HepG2 (cell line): ENCODE data around the gene CABP2. TPM values are rescaled to one million over a fixed set of nuclear protein-coding genes. Genes with fewer than 3 reads are reported as not detected.

Experiments used
- KDM3A ChIP-seq: IDR thresholded peaks from 2 replicates; pipeline ENCODE4 v1.6.1; 2018; ENCODE audit warnings: low read depth, missing compliant biosample characterization
- KLF12 ChIP-seq: sonication (generic); formaldehyde crosslinking; IDR thresholded peaks from 2 replicates; pipeline ENCODE4 v1.4.0; 2020; ENCODE audit warnings: missing genetic modification reagents, borderline replicate concordance
- MAZ ChIP-seq, 2 experiments: sonication (generic) in 1 of 2; formaldehyde crosslinking in 1 of 2; IDR thresholded peaks; 2 replicates each; pipeline versions ENCODE4 v1.5.0 to v1.6.1; 2012 to 2020; ENCODE audit warnings: low read depth in 2 of 2, mild to moderate bottlenecking in 2 of 2, borderline replicate concordance in 1 of 2, improper control_type of control experiment in 1 of 2, low read length in 1 of 2, missing genetic modification reagents in 1 of 2, moderate library complexity in 1 of 2
- NCOR1 ChIP-seq: fragments of 200-600 bp; sonication (generic); IDR thresholded peaks from 2 replicates; pipeline ENCODE4 v1.7.0; 2017; ENCODE audit warnings: antibody characterized with exemption, low read length, borderline replicate concordance
- NPAS2 ChIP-seq: sonication (generic); formaldehyde crosslinking; IDR thresholded peaks from 2 replicates; pipeline ENCODE4 v1.8.0; 2022; ENCODE audit warnings: mild to moderate bottlenecking, missing genetic modification reagents, borderline replicate concordance
- PCBP2 ChIP-seq: fragments of 200-400 bp; formaldehyde crosslinking; optimal IDR thresholded peaks from 2 replicates; pipeline ENCODE3; 2018; ENCODE audit warnings: low read length, low read depth; ENCODE audit not compliant: poor library complexity, severe bottlenecking
- PHF8 ChIP-seq: sonication (generic); formaldehyde crosslinking; IDR thresholded peaks from 2 replicates; pipeline ENCODE4 v1.5.0; 2020; ENCODE audit warnings: missing genetic modification reagents
- PITX1 ChIP-seq: sonication (generic); formaldehyde crosslinking; IDR thresholded peaks from 2 replicates; pipeline ENCODE4 v1.5.1; 2020; ENCODE audit warnings: mild to moderate bottlenecking, missing genetic modification reagents
- RFX5 ChIP-seq: IDR thresholded peaks from 2 replicates; pipeline ENCODE4 v1.6.1; 2011; ENCODE audit warnings: low read depth, low read length, improper control_type of control experiment
- SMC3 ChIP-seq: IDR thresholded peaks from 2 replicates; pipeline ENCODE4 v1.6.1; 2011; ENCODE audit warnings: low read length, improper control_type of control experiment
- TSC22D2 ChIP-seq: sonication (generic); formaldehyde crosslinking; IDR thresholded peaks from 2 replicates; pipeline ENCODE4 v1.5.1; 2020; ENCODE audit warnings: missing genetic modification reagents, mild to moderate bottlenecking, borderline replicate concordance
- ZNF17 ChIP-seq: sonication (generic); formaldehyde crosslinking; IDR thresholded peaks from 2 replicates; pipeline ENCODE4 v1.5.0; 2020; ENCODE audit warnings: mild to moderate bottlenecking, missing genetic modification reagents
- ZNF773 ChIP-seq: sonication (generic); formaldehyde crosslinking; IDR thresholded peaks from 2 replicates; pipeline ENCODE4 v1.4.0; 2020; ENCODE audit warnings: missing genetic modification reagents, borderline replicate concordance
- ZNF788 ChIP-seq: sonication (generic); formaldehyde crosslinking; IDR thresholded peaks from 2 replicates; pipeline ENCODE4 v1.5.0; 2020; ENCODE audit warnings: mild to moderate bottlenecking, missing genetic modification reagents, borderline replicate concordance
- polyA plus RNA-seq, 8 experiments: library from polyadenylated mRNA; depleted of rRNA in 3 of 8; stranded (reverse) in 7 of 8; unstranded in 1 of 8; fragments of >200 nt; fragmentation: Illumina TruSeq in 4 of 8; extraction: Trizol in 4 of 8; gene quantifications; 2 replicates each; pipeline versions ENCODE4 v1.2.1 to v1.2.3, GENCODE V29; 2011 to 2016; ENCODE audit warnings: low read depth in 4 of 8, missing spikeins in 1 of 8, mixed read lengths in 1 of 8; ENCODE audit not compliant: insufficient read depth in 1 of 8
- total RNA-seq, 5 experiments: library from RNA; depleted of rRNA; stranded (reverse); fragments of >200 nt; fragmentation: Illumina TruSeq; extraction: Trizol; gene quantifications; 2 replicates each; pipeline ENCODE4 v1.2.3, GENCODE V29; 2016; ENCODE audit warnings: low read depth in 1 of 5
- TF ChIP-seq, protein P1 (sequence below): sonication (generic); formaldehyde crosslinking; IDR thresholded peaks from 2 replicates; pipeline ENCODE4 v1.4.0; 2020; ENCODE audit warnings: mild to moderate bottlenecking, missing genetic modification reagents
- TF ChIP-seq, protein P2 (sequence below): sonication (generic); formaldehyde crosslinking; IDR thresholded peaks from 2 replicates; pipeline ENCODE4 v1.5.0; 2020; ENCODE audit warnings: mild to moderate bottlenecking, missing genetic modification reagents, moderate library complexity
- TF ChIP-seq, protein P3 (sequence below): IDR thresholded peaks from 2 replicates; pipeline ENCODE4 v1.6.1; 2012; ENCODE audit warnings: inconsistent platforms
- TF ChIP-seq, protein P4 (sequence below): sonication (generic); formaldehyde crosslinking; IDR thresholded peaks from 2 replicates; pipeline ENCODE4 v1.8.1; 2022; ENCODE audit warnings: low read depth, mild to moderate bottlenecking, missing genetic modification reagents
- TF ChIP-seq, protein P5 (sequence below): sonication (generic); formaldehyde crosslinking; IDR thresholded peaks from 2 replicates; pipeline ENCODE4; 2020; ENCODE audit warnings: missing genetic modification reagents, mild to moderate bottlenecking, borderline replicate concordance

The CABP2 gene
- total and polyA plus RNA-seq, 2 of the 13 experiments (the other 11 are each of a cell fraction or from before 2014, with no cell fraction given): not detected

DNA sequence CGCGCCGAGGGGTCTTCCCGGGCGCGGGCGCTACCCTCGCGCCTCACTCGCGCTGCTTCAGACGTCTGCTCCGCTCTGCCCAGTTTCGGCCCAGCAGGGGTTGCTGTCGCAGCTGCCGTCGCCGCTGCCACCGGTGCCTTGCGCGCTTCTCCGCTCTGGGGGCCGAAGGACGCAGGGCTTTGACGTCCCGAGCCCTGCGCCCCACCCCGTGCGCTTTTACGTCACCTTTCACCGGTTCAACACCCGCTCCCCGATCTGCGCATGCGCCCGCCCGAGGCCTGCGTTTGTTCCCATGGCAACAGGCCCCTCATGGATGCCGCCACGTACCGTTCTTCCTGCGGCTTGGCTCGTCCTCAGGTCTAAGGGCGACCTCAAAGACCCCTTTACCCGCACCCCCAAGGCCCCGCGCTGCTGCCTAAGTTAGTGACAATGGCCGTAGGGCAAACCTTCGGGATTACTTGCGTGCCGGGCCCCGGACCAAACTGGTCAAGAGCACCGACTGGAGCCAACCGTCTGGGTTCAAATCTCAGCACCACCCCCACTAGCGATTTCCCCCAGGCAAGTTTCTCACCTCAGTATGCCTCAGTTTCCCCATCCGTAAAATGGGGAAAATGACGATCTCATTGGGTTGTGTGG lies 14.6 kb downstream of the CABP2 start (continued):
- TF ChIP-seq, protein P1, sequence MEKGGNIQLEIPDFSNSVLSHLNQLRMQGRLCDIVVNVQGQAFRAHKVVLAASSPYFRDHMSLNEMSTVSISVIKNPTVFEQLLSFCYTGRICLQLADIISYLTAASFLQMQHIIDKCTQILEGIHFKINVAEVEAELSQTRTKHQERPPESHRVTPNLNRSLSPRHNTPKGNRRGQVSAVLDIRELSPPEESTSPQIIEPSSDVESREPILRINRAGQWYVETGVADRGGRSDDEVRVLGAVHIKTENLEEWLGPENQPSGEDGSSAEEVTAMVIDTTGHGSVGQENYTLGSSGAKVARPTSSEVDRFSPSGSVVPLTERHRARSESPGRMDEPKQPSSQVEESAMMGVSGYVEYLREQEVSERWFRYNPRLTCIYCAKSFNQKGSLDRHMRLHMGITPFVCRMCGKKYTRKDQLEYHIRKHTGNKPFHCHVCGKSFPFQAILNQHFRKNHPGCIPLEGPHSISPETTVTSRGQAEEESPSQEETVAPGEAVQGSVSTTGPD (CRISPR knock-in tag): no peak
- TF ChIP-seq PCBP2: no peak
- TF ChIP-seq, protein P2, sequence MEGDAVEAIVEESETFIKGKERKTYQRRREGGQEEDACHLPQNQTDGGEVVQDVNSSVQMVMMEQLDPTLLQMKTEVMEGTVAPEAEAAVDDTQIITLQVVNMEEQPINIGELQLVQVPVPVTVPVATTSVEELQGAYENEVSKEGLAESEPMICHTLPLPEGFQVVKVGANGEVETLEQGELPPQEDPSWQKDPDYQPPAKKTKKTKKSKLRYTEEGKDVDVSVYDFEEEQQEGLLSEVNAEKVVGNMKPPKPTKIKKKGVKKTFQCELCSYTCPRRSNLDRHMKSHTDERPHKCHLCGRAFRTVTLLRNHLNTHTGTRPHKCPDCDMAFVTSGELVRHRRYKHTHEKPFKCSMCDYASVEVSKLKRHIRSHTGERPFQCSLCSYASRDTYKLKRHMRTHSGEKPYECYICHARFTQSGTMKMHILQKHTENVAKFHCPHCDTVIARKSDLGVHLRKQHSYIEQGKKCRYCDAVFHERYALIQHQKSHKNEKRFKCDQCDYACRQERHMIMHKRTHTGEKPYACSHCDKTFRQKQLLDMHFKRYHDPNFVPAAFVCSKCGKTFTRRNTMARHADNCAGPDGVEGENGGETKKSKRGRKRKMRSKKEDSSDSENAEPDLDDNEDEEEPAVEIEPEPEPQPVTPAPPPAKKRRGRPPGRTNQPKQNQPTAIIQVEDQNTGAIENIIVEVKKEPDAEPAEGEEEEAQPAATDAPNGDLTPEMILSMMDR (CRISPR knock-in tag): peak; percentile 19; the same call in 1 of the 2 replicates
- peak; percentile 82 for TF ChIP-seq RFX5
- TF ChIP-seq NCOR1: 0 out of 2 replicates have a peak, but pooled peaks have one; percentile 11
- TF ChIP-seq KLF12 (CRISPR knock-in tag): 0 out of 2 replicates have a peak, but pooled peaks have one; percentile 64
- no peak for TF ChIP-seq NPAS2 (CRISPR knock-in tag)
- TF ChIP-seq, protein P3, sequence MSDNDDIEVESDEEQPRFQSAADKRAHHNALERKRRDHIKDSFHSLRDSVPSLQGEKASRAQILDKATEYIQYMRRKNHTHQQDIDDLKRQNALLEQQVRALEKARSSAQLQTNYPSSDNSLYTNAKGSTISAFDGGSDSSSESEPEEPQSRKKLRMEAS: peak; percentile 73
- TF ChIP-seq ZNF773: 0 out of 2 replicates have a peak, but pooled peaks have one; percentile 54
- no peak for TF ChIP-seq SMC3
- peak; percentile 73 for TF ChIP-seq PHF8 (CRISPR knock-in tag)
- no peak for TF ChIP-seq PITX1 (CRISPR knock-in tag)
- peak; percentile 74 for TF ChIP-seq MAZ (IDR thresholded peaks at IDR 0.05; ENCODE audit: borderline replicate concordance, low read depth, low read length)
- TF ChIP-seq MAZ (CRISPR knock-in tag; IDR thresholded peaks at IDR 0.05; ENCODE audit: low read depth): no peak; the same call in none of the 2 replicates
- TF ChIP-seq, protein P4, sequence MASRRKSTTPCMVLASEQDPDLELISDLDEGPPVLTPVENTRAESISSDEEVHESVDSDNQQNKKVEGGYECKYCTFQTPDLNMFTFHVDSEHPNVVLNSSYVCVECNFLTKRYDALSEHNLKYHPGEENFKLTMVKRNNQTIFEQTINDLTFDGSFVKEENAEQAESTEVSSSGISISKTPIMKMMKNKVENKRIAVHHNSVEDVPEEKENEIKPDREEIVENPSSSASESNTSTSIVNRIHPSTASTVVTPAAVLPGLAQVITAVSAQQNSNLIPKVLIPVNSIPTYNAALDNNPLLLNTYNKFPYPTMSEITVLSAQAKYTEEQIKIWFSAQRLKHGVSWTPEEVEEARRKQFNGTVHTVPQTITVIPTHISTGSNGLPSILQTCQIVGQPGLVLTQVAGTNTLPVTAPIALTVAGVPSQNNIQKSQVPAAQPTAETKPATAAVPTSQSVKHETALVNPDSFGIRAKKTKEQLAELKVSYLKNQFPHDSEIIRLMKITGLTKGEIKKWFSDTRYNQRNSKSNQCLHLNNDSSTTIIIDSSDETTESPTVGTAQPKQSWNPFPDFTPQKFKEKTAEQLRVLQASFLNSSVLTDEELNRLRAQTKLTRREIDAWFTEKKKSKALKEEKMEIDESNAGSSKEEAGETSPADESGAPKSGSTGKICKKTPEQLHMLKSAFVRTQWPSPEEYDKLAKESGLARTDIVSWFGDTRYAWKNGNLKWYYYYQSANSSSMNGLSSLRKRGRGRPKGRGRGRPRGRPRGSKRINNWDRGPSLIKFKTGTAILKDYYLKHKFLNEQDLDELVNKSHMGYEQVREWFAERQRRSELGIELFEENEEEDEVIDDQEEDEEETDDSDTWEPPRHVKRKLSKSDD (CRISPR knock-in tag): peak; percentile 74; the same call in 1 of the 2 replicates
- TF ChIP-seq, protein P5, sequence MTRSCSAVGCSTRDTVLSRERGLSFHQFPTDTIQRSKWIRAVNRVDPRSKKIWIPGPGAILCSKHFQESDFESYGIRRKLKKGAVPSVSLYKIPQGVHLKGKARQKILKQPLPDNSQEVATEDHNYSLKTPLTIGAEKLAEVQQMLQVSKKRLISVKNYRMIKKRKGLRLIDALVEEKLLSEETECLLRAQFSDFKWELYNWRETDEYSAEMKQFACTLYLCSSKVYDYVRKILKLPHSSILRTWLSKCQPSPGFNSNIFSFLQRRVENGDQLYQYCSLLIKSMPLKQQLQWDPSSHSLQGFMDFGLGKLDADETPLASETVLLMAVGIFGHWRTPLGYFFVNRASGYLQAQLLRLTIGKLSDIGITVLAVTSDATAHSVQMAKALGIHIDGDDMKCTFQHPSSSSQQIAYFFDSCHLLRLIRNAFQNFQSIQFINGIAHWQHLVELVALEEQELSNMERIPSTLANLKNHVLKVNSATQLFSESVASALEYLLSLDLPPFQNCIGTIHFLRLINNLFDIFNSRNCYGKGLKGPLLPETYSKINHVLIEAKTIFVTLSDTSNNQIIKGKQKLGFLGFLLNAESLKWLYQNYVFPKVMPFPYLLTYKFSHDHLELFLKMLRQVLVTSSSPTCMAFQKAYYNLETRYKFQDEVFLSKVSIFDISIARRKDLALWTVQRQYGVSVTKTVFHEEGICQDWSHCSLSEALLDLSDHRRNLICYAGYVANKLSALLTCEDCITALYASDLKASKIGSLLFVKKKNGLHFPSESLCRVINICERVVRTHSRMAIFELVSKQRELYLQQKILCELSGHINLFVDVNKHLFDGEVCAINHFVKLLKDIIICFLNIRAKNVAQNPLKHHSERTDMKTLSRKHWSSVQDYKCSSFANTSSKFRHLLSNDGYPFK (CRISPR knock-in tag): peak; percentile 40; the same call in 1 of the 2 replicates
- TF ChIP-seq KDM3A (CRISPR knock-in tag): no peak
- TF ChIP-seq TSC22D2 (CRISPR knock-in tag): peak; percentile 50; the same call in 1 of the 2 replicates
- TF ChIP-seq ZNF788 (CRISPR knock-in tag): peak; percentile 13; the same call in 1 of the 2 replicates
- no peak for TF ChIP-seq ZNF17 (CRISPR knock-in tag)
